AG20443 (cell line): ENCODE measurements around the gene COL4A4.
"Not testable (repeated sequence)": the region's sequence is repeated elsewhere in the genome, so short reads cannot be mapped to it uniquely, and the experiment has no call there.

ENCODE experiments used
- DNase-seq: peaks from one replicate; pipeline ENCODE4 v3.0.0; 2012; ENCODE audit warnings: low spot score, mixed read lengths

COL4A4 gene

GRCh38 chr2:227163998-227164762, at the start of gene COL4A4, which contains the start of gene COL4A3:
TSS of gene COL4A4 (minus strand) at chr2:227164205. CDS start at chr2:227147483, 16,722 bp downstream.
TSS of gene COL4A3 (plus strand) at chr2:227164624. CDS start at chr2:227164727, 103 bp downstream.
- peak; percentile 68 for DNase-seq

DNA sequence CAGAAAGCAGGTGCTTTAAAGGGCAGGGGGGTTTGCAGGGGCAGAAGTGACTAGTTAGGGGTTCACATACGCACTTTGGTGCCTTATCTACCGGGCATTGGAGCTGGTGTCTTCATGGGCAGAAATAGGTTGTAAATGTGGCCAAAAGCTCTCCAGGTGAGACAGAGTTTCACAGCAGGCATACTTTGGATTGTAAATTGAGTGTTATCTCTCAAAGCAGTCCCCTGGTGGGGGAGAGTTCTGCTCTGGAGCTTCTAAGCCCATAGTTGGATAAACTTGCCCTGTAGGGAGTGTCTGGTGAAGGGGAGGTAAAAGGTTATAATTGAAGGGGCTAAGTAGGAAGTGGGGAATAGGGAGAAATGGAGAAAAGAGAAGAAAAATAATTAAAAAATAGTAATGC, 43.6 kb upstream of the COL4A4 start:
- no peak for DNase-seq

- DNase-seq = no peak
These were observed 42.4 kb upstream of the COL4A4 start for GRCh38 chr2:227206406-227206805.

- DNase-seq = no peak
These were observed 41.7 kb upstream of the COL4A4 start for GRCh38 chr2:227205701-227206100.

DNA sequence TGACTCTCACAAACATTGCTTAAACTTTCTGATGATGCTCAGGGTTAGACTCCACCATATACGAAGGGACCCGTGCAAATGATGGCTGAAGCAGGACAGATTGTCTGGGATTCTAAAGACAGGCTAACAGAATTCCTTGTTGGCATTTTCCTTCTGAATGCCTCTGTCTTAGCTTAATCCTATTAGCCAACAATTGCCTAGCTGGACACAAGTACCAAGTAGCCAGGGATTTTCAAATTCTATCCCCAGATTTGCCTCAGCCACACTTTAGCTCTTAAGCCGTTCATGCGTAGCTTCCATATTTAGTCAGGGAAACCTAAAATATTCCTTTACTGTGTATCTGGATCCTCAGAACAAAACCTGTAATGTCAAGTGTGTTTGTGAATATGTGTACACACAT, 40.4 kb upstream of the COL4A4 start:
- DNase-seq = no peak

GRCh38 chr2:227201771-227202170, 37.8 kb upstream of the COL4A4 start:
- DNase-seq = no peak

GRCh38 chr2:227198866-227199265, 34.9 kb upstream of the COL4A4 start:
- DNase-seq = no peak

DNA sequence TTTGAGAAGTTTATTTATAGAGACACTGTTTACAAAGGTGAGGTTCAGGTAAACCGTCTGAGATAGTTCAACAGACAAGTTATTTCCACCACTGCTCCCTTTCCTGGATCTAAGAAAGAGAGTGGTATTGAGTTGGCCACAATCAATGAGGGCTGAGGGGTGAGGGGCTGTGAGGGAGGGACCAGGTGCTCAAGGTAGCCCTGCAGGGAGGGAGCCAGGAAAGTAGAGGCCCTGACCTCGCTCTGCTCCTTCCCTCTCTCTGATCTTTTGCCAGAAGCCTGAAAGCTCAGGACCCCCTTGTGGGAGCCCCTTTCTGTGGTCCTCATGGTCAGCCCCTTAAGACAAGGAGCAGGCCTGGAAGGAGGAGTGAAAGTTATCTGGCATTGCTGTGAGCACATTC, 30.2 kb upstream of the COL4A4 start:
- no peak for DNase-seq

DNA sequence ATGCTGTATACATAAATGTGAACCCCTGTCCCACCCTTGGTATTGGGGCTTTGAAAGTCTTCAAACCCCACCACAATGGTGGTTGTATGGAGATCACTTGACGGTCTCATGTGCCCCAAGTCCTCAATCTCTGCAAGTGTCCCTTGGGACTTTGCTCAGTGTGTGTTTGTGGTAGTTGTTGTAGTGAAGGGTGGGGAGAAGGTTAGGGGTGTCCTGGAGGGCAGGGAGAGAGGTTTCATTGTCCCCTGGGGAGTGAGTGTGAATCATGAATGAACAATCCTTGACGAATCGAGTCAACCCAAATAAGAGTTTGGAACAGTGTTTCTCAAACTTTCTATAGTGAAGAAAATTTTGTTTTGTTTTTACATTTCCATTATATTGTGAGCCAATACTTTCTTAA, 28.5 kb upstream of the COL4A4 start:
- DNase-seq = no peak

- no peak for DNase-seq
These were observed 27.4 kb upstream of the COL4A4 start for GRCh38 chr2:227191367-227191766.

GRCh38 chr2:227188292-227188691, 24.3 kb upstream of the COL4A4 start:
- DNase-seq = no peak

GRCh38 chr2:227186751-227187150, 22.7 kb upstream of the COL4A4 start:
- DNase-seq = no peak

DNA sequence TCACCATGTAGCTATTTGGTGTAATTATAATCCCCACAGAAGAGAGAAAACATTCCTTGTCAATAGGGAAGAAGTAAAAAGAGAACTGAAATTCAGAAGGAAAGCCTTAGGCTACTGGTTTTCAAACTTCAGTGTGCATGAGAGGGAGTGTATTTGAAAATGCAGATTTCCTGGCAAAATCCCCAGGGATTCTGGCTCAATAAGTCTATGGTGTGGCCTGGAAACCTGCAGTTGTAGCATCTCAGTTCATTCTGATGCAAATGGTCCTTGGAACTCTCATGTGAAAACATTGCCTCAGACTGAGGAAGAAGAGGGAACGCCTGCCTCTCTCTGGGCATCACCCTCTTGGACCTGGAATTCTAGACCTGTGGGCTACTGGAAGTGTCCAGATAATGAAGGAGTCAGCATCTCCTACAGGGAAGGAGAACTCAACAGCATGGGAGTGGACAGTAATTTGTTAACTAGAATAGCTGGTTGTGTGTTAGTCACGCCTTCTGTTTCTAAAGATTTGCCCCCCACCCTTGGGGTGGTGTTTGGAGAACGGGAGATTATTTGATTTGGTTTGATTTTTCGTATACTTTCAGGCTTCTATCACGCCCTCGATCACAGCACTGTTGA, 21.7 kb upstream of the COL4A4 start:
- DNase-seq = no peak

GRCh38 chr2:227183657-227184367, 19.8 kb upstream of the COL4A4 start:
- DNase-seq = no peak

DNA sequence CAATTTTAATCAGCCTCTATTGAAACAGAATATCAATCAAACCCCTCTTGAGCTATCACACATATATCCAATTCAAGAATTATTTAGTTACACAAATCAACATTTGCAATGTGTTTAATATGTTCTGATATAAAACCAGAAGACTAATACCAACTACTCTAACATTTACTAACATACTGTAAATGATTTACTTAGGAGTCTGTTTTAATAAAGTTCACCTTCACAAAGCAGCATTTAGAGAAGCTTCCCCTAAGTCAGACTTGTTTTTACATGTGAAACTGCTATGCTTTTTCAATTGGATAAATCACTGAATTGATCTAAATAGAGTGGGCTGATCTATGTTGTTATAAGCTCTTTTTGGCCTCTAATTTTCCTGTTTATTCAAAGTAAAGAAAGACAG, 18.8 kb upstream of the COL4A4 start:
- no peak for DNase-seq

DNA sequence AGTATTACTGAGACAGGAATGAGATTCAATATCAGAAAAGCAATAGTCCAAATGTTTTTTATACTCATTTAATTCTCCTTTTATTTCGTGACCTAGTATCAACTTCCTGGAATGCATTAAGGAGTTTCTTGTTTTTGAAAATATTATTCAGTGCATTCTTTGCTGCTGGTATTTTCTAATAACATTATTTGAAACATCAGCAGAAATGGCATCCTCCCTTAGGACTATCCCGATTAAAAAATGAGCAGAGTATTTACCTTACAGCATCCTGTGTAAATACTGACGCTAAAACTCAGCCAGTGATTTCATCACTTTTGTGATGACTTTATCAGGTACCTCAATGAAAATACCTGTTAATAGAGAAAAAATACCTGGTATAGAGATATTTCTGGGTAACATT, 16.8 kb upstream of the COL4A4 start:
- no peak for DNase-seq

DNA sequence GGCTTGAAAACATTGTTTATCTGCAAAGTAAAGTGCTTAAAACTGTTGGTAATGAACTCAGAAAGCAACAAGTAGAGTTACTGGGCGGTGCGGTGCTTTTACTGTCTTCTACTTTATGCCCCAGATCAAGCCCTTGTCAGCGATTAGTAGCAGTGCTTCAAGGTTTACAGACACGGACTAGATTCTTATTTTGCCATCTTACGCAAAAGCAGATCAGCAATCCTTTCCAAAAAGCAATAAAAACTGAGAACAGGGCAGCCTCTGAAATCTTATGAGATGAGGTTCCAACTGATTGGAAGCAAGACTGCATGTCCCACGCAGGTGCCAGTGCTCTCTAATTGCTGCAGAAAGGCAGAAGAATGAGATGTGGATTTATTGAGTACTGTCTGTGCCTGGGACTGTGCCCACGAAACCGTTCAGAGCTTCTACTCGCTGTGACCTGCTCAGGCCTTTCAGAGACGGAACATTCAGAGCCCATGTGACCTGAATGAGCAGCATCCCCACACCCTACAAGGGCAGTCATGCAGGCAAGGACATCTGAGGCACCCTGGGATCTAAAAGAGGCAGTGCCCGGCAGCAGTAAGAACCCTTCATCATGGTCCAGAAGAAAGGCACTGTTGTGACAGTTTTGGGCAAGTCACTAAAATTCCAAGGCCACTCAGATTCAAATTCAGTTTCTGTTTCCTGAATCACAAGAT, 16.1 kb upstream of the COL4A4 start:
- peak; percentile 14 for DNase-seq

GRCh38 chr2:227177592-227178336, 13.8 kb upstream of the COL4A4 start:
- no peak for DNase-seq

GRCh38 chr2:227171779-227172178, 7.8 kb upstream of the COL4A4 start:
- DNase-seq = not testable (repeated sequence)

DNA sequence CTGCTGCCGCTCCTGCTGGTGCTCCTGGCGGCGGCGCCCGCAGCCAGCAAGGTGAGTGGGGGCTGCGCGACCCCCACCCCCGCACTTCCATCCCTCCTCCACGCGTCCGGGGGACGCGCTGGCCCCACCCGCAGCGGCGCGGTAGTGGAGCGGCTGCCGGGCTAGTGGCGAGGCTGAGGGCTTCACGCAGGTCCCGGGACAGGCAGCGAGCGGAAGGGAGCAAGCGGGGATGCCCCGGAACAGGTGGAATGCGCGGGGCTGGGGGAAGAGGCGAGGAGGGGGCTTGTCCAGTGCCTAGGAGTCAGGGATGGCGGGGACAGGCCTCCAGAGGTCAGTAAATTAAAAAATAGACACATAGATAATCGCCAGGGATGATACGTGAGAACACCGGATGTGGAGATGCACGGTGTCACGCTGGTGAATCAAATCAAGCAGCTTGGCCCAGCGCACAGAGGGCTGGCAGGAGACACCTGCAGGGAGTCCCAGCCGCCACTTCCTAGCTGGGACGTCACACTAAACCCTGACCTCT, 822 bp upstream of the COL4A4 start:
- DNase-seq = peak; percentile 12

- peak; percentile 17 for DNase-seq
These were observed 464 bp downstream of the COL4A4 start for GRCh38 chr2:227163485-227163997.
